GM13977 (cell line): ENCODE measurements around the gene LTBP1.

Experiments
- DNase-seq: peaks from one replicate; pipeline ENCODE4 v3.0.0; 2012; ENCODE audit warnings: low spot score
- in situ Hi-C: fragments of 300-500 bp; cut with MboI; formaldehyde crosslinking; loops from one replicate; pipeline ENCODE4 v1.12.0; 2022; ENCODE audit warnings: low sequenced_read_pairs, low pct_unique_long_range_greater_than_20kb, mixed read lengths, inconsistent platforms; ENCODE audit not compliant: unreplicated experiment
- TF ChIP-seq, protein P1 (sequence below): IDR thresholded peaks from 2 replicates; pipeline ENCODE4 v1.5.1; 2012; ENCODE audit warnings: mild to moderate bottlenecking, control low read depth; ENCODE audit not compliant: insufficient read depth; ENCODE audit errors: extremely low read depth, missing control alignments

LTBP1 gene

DNA sequence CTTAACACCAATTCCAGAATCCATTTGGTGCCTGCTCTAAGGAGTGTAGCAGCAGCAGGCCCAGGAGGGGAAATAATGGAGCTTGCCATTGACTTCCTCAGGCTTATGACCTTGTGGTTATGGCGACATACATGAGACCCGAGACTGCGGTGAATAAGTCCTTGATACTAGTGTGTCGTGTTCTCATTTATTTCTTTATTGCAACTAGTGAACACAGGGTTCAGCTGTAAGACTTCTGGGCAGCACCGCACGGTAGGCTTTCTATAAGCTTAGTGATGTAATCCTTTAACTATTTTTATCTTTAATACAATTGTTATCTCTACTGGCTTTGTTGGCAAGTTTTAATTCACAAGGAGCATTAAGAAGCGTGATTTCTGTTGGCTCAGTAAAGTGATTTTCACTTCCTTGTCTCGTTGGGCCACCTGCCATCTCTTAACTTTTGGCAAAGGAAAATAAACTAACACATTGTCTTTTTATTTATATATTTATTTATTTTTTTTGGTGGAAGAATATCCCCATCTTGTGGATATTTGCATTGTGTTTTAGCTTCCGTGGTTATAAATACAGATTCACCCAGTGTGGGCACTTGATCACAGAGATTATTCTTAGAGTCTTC lies 139.8 kb downstream of the LTBP1 start:
- no peak for DNase-seq
- TF ChIP-seq, protein P1, sequence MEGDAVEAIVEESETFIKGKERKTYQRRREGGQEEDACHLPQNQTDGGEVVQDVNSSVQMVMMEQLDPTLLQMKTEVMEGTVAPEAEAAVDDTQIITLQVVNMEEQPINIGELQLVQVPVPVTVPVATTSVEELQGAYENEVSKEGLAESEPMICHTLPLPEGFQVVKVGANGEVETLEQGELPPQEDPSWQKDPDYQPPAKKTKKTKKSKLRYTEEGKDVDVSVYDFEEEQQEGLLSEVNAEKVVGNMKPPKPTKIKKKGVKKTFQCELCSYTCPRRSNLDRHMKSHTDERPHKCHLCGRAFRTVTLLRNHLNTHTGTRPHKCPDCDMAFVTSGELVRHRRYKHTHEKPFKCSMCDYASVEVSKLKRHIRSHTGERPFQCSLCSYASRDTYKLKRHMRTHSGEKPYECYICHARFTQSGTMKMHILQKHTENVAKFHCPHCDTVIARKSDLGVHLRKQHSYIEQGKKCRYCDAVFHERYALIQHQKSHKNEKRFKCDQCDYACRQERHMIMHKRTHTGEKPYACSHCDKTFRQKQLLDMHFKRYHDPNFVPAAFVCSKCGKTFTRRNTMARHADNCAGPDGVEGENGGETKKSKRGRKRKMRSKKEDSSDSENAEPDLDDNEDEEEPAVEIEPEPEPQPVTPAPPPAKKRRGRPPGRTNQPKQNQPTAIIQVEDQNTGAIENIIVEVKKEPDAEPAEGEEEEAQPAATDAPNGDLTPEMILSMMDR = no peak
- in situ Hi-C loops = no loop called here

DNA sequence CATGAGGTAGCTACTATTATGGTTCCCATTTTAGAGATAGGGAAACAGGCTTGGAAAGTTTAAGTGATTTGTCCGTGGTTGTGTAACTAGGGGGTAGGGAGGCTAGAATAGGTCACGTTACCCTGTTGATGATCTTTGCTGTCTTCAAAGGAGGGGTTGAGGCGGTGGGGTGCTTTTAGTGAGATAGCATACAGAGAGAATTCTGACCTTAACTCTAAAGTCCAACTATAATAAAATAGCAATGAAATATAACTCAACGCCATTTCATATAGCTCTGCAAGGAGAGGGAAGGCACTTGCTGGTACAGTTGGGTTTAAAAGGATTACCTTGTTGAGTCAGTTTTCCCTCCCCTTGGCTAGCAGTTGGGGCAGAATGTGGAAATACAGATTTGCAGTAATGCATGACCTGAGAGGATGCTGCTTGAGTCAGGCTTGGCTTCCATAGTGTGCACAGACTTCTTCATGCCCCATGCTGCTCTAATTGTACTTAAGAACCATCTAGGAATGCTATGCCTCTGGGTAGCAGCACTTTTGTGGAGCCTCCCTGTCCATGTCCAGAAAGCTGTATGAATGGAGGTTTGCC lies 143.9 kb downstream of the LTBP1 start:
- DNase-seq = no peak
- TF ChIP-seq, protein P1 = no peak
- in situ Hi-C loops = no loop called here

DNA sequence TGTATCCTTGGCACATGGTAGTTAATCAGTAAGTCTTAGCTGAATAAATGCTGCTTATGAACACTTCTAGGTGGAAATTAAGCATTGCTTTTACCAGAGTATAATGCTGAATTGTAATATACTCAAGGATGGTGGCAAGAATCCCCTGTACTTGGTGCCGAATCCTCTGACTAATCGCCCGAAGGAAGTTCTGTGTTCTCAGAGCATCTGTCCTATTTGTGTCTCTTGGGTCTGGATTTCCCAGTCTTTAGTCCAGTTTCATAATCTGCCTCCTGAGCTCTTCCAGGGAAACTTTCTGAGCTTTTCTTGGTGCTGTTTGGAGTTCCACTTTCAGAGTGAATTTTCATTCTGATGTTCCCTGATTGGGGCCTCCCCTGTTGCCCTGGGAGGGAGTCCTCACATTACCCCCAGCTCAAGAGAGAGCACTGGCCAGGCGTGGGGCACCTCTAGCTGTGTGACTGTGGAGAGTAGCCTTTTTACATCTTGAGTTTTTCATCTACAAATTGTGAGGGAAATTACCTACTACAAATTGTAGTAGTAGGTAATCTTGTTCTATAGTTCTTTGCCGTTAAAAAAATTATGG lies 144.9 kb downstream of the LTBP1 start:
- in situ Hi-C loops = no loop called here
- TF ChIP-seq, protein P1 = no peak
- no peak for DNase-seq

DNA sequence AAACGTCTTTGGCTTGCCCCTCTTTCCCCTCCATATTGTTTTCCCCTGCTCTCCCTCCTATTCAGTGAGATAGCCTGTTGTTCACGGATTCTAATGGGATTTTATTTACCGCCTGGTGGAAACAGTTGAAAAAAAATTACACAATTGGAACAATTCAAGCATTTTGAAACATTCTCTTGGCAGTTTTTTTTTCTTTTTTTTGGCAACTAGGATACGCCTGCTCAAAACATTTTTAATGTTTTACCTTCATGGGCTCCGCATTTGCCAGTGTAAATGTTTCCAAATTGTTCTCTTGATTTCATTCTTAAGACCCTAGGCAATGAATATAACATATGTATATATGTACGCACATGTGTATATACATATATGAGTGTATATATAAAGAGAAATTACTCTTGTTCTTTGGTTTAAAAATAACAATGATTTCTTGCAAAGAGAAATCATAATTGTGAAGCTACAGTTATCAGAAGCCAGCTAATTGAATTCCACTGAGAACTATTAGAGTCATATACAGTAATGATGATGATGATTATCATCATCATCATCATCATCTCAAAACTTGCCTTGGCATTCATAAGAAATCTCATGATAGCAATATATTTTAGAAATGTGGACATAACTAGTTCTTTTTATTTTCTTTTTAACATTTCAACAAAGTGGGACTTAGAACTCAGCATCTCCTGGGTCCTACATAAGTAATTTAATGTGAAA lies 146.7 kb downstream of the LTBP1 start:
- in situ Hi-C loops = no loop called here
- no peak for DNase-seq
- TF ChIP-seq, protein P1 = no peak

DNA sequence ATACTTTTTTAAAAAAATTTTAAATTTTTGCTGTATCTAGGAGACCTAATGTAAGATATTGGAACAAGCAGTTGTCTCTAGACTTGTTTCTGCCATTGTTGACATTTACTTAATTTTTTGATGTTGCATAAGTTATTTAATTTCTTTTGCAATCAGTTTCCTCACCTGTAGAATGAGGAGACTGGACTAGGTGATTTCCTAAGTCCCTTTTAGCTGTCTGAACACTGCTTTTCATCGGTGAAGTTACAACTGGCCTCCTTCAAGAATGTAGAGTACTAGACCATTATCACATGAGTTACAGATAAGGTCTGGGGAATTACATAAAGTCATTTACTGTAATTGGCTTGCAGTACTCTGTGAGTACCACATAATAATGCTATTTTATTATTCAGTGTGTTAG lies 147.6 kb downstream of the LTBP1 start:
- TF ChIP-seq, protein P1 = no peak
- DNase-seq = no peak
- in situ Hi-C loops = no loop called here

DNA sequence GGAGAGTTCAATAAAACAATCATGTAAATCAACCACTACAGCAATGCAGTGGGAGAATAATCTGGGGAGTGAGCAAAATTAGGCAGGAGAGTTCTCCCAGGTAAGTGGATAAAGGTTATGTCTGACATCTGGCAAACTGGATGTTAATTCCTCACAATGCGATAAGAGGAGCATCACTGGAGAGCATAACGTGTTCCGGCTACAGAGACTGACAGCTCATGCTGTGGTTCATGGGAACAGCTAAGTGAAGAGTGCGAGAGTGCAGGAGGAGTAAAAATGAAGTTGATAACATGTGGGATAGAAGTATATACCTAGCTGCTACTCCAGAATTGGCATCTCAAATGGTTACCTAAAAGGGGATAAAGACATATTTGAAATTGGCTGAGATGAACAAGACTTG lies 153.2 kb downstream of the LTBP1 start:
- no peak for DNase-seq
- in situ Hi-C loops = no loop called here
- TF ChIP-seq, protein P1 = no peak
